ENCODE results near the gene CST6.

CST6 gene

DNA sequence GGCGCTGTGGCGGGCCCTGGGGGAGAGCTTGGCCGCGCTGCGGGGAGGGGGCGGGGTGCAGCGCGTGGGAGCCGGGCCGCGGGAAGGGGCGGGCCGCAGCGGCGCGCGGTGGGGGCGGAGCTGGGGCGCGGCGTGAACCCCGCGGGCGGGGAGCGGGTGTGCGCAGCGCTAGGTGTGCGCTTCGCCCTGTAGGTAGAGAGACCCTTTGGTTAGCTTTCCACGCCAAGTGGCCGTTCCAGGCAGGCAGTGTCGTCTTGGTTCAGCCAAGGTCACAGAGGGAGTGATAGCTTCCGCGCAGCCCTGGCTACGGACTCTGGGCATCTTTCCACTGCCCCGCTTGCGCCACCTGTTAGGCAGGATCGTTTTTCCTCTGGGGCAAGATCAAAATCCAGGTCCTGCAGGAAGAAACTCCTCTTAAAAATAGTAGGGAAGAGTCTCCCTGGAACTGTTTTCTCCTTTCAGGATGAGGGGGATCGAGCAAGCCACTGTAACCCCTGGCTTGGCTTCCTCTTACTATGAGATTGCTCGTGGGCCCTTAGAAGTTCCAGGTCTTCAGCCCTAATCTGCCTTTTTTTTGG, 9.1 kb upstream of the CST6 start:
- DNase-seq (ENCODE audit: low spot score) = peak; percentile 83
- TF ChIP-seq, protein P1, sequence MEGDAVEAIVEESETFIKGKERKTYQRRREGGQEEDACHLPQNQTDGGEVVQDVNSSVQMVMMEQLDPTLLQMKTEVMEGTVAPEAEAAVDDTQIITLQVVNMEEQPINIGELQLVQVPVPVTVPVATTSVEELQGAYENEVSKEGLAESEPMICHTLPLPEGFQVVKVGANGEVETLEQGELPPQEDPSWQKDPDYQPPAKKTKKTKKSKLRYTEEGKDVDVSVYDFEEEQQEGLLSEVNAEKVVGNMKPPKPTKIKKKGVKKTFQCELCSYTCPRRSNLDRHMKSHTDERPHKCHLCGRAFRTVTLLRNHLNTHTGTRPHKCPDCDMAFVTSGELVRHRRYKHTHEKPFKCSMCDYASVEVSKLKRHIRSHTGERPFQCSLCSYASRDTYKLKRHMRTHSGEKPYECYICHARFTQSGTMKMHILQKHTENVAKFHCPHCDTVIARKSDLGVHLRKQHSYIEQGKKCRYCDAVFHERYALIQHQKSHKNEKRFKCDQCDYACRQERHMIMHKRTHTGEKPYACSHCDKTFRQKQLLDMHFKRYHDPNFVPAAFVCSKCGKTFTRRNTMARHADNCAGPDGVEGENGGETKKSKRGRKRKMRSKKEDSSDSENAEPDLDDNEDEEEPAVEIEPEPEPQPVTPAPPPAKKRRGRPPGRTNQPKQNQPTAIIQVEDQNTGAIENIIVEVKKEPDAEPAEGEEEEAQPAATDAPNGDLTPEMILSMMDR (IDR thresholded peaks at IDR 0.05; ENCODE audit: borderline replicate concordance, control extremely low read depth, extremely low read depth, insufficient read depth, missing control alignments) = no peak
- in situ Hi-C loops (cut with MboI; ENCODE audit: low sequenced_read_pairs, unreplicated experiment) = no loop called here

DNA sequence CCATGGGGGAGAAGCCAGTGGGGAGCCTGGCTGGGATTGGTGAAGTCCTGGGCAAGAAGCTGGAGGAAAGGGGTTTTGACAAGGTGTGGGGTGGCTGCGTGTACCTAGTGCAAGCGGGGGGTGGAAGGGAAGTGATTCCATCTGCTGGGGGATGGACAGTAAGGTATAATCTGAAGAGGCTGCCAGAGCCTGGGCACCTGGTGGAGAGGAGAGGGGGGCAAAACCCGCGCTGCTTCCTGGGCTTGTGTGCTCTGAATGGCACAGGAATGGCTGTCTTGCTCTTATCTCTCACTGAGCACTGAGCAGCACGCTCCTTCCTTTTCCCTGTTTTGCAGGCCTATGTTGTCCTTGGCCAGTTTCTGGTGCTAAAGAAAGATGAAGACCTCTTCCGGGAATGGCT, 8.5 kb upstream of the CST6 start:
- in situ Hi-C loops (cut with MboI; ENCODE audit: low sequenced_read_pairs, unreplicated experiment) = no loop called here
- DNase-seq (ENCODE audit: low spot score) = no peak
- TF ChIP-seq, protein P1 (IDR thresholded peaks at IDR 0.05; ENCODE audit: borderline replicate concordance, control extremely low read depth, extremely low read depth, insufficient read depth, missing control alignments) = no peak

DNA sequence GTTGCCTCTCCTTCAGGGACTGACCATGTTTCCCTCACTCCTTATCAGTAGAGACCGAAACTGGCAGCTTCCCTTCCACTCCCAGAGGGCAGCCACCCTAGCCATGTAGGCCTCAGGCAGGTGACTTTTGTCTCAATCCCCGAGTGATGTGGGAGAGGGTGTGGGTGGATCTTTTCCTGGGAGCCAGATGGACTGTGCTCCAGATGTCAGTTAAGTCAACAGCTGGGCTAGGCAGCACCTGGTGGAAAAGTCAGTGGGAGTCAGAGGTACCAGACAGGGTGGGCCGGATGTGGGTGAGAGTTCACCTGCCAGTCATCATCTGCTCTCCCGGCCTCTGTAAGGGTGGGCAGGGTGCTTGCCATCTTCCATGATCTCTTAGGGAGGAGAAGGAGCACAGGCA, 7.6 kb upstream of the CST6 start:
- no peak for DNase-seq (ENCODE audit: low spot score)
- in situ Hi-C loops (cut with MboI; ENCODE audit: low sequenced_read_pairs, unreplicated experiment) = no loop called here

DNA sequence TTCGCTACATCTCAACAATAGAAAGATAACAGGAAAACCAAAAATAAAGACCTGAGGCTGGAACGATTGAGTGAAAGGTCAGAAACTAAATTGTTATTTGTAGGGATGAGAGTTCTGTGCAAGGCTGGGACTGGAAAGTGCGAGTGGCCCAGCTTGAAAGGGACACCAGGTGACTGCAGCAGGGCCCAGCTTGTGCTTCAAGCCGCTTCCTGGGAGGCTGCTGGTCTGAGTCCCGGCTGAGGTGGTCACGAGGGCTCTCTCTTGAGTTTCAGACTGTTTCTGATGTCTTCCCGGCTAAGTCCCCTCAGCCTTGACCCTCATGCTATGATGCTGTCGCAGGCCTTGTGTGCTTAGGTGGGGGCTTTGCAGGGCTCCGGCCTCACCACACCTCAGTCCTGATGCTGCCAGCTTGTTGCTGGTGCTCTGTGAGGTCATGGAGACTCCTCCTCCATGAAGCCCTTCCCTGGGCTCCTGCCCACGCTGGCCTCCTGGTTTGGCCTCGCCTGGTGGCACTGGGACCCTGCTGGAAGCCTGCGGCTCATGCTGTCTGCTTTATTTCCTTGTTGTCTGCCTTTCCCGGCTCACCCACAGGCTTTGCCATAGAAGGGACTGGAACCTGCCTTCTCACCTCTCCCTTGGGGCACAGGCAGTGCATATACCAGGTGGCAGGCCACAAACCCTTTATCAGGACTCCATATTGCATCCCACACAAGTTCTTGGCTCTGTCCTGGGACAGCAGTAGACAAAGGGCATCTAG, 5.5 kb upstream of the CST6 start:
- peak; percentile 18 for DNase-seq (ENCODE audit: low spot score)
- in situ Hi-C loops (cut with MboI; ENCODE audit: low sequenced_read_pairs, unreplicated experiment) = no loop called here
- TF ChIP-seq, protein P1 (IDR thresholded peaks at IDR 0.05; ENCODE audit: borderline replicate concordance, control extremely low read depth, extremely low read depth, insufficient read depth, missing control alignments) = no peak

More for the DNA sequence above, 7.6 kb upstream of the CST6 start:
- TF ChIP-seq, protein P1 (IDR thresholded peaks at IDR 0.05; ENCODE audit: borderline replicate concordance, control extremely low read depth, extremely low read depth, insufficient read depth, missing control alignments) = no peak

DNA sequence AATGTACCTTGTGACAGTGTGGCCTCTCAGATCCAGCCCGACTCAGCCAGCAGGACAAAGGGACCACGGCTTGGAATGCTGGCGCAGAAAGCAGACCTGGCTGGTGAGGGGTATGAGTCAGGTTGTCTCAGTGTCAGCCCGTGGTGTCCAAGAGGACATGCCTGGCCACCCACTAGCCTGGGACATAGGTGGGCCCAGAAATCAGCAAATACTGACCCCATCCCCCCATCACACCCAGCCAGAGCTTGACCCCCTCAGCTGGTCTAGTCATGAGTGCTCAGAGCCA, 5.0 kb upstream of the CST6 start:
- in situ Hi-C loops (cut with MboI; ENCODE audit: low sequenced_read_pairs, unreplicated experiment) = no loop called here
- TF ChIP-seq, protein P1 (IDR thresholded peaks at IDR 0.05; ENCODE audit: borderline replicate concordance, control extremely low read depth, extremely low read depth, insufficient read depth, missing control alignments) = no peak
- peak; percentile 14 for DNase-seq (ENCODE audit: low spot score)

DNA sequence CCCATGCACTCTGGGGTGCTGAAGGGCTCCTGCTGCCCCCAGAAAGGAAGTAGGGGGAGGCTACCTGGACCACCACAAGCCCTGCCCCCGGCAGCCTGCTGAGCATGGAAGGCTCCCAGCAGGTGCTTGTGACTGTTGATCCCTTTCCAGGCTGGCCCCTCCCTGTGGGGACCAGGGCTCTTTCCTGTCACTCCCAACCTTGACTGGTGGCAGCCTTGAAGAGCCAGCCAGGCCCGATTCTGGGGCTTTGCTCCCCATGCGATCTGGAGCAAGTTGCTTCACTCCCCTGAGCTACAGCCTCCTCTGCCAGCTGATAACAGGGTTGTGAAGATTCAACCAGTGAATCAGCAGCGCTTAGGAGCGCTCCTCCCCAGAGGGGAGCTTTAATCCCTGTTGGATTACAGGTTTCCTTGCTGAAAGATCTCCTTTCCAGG, 4.6 kb upstream of the CST6 start:
- in situ Hi-C loops (cut with MboI; ENCODE audit: low sequenced_read_pairs, unreplicated experiment) = no loop called here
- DNase-seq (ENCODE audit: low spot score) = peak; percentile 13
- TF ChIP-seq, protein P1 (IDR thresholded peaks at IDR 0.05; ENCODE audit: borderline replicate concordance, control extremely low read depth, extremely low read depth, insufficient read depth, missing control alignments) = no peak
